ENCODE data around the gene STOML2.

The STOML2 gene

GRCh38 chr9:35071814-35072460 lies 31.0 kb downstream of the STOML2 start:
- DNase-seq, result peak; percentile 86

- DNase-seq, result no peak
Observed at GRCh38 chr9:35070823-35071813, 31.8 kb downstream of the STOML2 start.

DNA sequence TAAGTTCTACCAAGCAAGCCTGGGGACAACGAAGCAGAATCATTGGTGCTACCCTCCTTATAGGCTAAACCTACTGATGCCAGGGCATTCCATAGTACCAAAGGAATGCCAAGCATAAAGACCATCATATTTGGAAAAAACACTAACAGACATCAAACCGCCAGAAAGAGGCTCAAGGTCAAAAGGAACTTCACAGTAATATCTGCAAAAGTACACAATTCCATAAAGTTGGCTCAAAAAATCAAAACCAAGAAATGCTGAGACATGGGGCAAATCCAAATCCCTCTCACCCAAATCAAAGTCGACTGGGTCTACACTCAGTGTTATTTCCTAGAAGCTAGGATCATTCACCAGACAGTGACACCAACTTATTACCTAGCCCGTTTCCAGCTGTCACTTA lies 33.9 kb downstream of the STOML2 start:
- DNase-seq, result no peak

- no peak for DNase-seq
Observed at GRCh38 chr9:35067056-35067455, 35.9 kb downstream of the STOML2 start.

- DNase-seq, result no peak
Observed at GRCh38 chr9:35060548-35061207, 42.3 kb downstream of the STOML2 start.

DNA sequence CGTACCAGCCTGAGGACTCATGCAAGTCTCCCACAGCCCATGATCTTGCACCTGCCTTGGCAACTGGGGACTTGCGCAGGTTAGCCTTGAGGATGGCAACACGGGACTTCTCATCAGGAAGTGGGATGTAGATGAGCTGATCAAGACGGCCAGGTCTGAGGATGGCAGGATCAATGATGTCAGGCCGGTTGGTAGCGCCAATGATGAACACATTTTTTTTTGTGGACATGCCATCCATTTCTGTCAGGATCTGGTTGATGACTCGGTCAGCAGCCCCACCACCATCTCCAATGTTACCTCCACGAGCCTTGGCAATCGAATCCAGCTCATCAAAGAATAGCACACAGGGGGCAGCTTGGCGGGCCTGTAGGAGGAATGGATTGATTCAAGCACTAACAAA lies 43.5 kb downstream of the STOML2 start:
- no peak for DNase-seq

DNA sequence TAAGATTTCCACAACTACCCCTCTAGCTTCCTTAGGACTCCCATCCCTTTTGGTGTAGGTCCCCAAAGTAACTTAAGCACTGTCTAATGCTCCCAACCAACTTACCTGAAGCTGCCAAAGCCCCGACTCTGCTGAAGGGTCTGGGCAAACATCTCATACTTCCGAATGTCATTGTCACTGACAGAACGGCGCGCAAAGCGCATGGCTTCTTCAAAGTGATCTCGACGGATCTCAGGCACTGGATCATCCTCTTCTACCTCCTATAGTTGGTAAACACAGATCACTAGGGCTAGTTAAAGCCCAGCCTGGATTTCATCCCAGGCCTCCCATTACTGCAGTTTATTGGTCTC lies 45.7 kb downstream of the STOML2 start:
- DNase-seq, result no peak

DNA sequence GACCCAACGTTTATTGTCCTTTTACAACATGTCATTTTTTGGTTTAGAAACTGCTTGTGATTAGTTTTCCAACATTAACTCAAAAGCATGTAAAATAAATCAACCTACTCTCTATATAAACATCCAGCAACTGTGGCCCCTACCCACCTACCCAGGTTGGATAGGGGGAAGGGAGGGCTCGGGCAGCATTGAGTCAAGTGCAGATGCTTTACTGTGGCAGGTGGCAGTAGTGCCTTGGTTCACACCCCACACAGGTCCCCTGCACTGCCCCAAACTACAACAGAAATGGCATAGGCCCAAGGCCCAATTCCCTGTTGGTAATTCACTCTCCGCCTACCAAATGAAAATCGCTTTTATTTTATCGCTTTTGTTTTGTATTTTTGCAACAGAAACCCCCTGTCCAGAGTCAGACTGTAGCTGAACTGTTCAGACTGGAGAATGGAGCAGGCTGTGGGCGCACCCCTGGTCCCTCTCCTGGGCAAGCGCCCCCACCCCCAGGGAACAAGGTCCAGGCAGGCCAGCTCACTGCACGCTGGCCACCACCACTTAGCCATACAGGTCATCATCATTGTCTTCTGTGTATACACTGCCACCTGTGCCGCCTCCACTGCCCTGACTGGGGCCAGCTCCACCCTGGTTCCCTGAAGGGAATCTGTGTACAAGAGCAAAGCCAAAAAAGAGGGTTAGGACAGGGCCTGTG lies 46.2 kb downstream of the STOML2 start:
- DNase-seq, result no peak

- DNase-seq, result no peak
Observed at GRCh38 chr9:35054871-35055644, 47.9 kb downstream of the STOML2 start.

- DNase-seq, result no peak
Observed at GRCh38 chr9:35054185-35054835, 48.6 kb downstream of the STOML2 start.

- DNase-seq, result peak; percentile 47
Observed at GRCh38 chr9:35051069-35051967, 51.6 kb downstream of the STOML2 start.

Data from activated CD4-positive, alpha-beta T cell treated with anti-CD3 and anti-CD28 coated beads, Interleukin-2, amount 50 U/mL, for 16 hours (primary cell).